Ovary (tissue), 3 donors: ENCODE results near the gene SLC1A2.

Experiments used
- EP300 ChIP-seq: sonication (generic); formaldehyde crosslinking; IDR thresholded peaks from one replicate; pipeline ENCODE4 v1.6.1; 2017; ENCODE audit warnings: antibody characterized with exemption
- TF ChIP-seq, protein P1 (sequence below), 3 donors: fragments of 450-650 bp in 2 of 3; fragments of 200-600 bp in 1 of 3; IDR thresholded peaks; one replicate each; pipeline versions ENCODE4 v1.5.1 to v1.8.0; 2016 to 2022; ENCODE audit warnings: antibody characterized with exemption in 3 of 3, mild to moderate bottlenecking in 1 of 3
- donor health status: DM: no; HTN: no; CAD: no.

DNA sequence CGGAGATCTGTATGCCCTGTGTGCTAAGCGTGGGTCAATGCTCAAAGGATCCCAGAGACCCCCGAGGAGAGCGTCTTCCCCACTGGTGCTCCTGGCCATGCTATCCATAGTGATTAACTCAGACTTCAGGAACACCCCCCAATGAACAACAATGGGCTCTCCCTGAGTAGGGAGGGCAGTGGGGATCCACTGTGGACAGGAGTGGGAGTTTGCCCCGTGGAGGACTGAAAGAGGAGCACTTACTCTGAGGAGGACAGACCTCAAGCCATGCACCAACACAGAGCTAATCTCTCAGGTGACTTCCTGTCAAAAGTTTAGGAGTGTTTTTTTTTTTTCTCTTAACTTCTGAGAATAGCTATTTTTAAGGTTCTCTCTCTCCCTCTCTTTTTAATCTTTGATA, 24.4 kb downstream of the SLC1A2 start:
- TF ChIP-seq, protein P1, sequence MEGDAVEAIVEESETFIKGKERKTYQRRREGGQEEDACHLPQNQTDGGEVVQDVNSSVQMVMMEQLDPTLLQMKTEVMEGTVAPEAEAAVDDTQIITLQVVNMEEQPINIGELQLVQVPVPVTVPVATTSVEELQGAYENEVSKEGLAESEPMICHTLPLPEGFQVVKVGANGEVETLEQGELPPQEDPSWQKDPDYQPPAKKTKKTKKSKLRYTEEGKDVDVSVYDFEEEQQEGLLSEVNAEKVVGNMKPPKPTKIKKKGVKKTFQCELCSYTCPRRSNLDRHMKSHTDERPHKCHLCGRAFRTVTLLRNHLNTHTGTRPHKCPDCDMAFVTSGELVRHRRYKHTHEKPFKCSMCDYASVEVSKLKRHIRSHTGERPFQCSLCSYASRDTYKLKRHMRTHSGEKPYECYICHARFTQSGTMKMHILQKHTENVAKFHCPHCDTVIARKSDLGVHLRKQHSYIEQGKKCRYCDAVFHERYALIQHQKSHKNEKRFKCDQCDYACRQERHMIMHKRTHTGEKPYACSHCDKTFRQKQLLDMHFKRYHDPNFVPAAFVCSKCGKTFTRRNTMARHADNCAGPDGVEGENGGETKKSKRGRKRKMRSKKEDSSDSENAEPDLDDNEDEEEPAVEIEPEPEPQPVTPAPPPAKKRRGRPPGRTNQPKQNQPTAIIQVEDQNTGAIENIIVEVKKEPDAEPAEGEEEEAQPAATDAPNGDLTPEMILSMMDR (IDR thresholded peaks at IDR 0.05) = no peak
- TF ChIP-seq EP300 = no peak
